Endodermal cell (in vitro differentiated cells): ENCODE data around the gene PAN3. TPM values are rescaled to one million over a fixed set of nuclear protein-coding genes. Genes with fewer than 3 reads are reported as not detected.

Source experiments
- DNase-seq: peaks from one replicate; pipeline ENCODE4 v3.0.0-alpha.2; 2017
- H3K27ac ChIP-seq: 2 replicates; pipeline ENCODE4 v1.5.1; 2013; ENCODE audit warnings: mild to moderate bottlenecking, low read depth, low read length, moderate library complexity
- H3K27me3 ChIP-seq: 2 replicates; pipeline ENCODE4 v1.6.1; 2013; ENCODE audit warnings: mild to moderate bottlenecking, low read length, moderate library complexity; ENCODE audit not compliant: insufficient read depth, control insufficient read depth, poor library complexity, severe bottlenecking
- H3K36me3 ChIP-seq: 2 replicates; pipeline ENCODE4 v1.7.0; 2013; ENCODE audit warnings: mild to moderate bottlenecking, low read length, moderate library complexity; ENCODE audit not compliant: control insufficient read depth, insufficient read depth
- H3K4me1 ChIP-seq: one replicate; pipeline ENCODE4 v1.7.0; 2013; ENCODE audit warnings: low read length; ENCODE audit not compliant: control insufficient read depth, insufficient read depth
- H3K4me3 ChIP-seq: 2 replicates; pipeline ENCODE4 v1.5.1; 2013; ENCODE audit warnings: mild to moderate bottlenecking, low read length, moderate library complexity
- H3K9ac ChIP-seq: 2 replicates; pipeline ENCODE4 v1.6.1; 2013; ENCODE audit warnings: mild to moderate bottlenecking, low read length, moderate library complexity; ENCODE audit not compliant: poor library complexity, severe bottlenecking; ENCODE audit errors: extremely low read depth
- H3K9me3 ChIP-seq: 2 replicates; pipeline ENCODE4 v1.6.1; 2013; ENCODE audit warnings: mild to moderate bottlenecking, low read length, moderate library complexity; ENCODE audit not compliant: control insufficient read depth
- H3K27ac Mint-ChIP-seq: 2 replicates; pipeline ENCODE4 v1.8.0; 2020; ENCODE audit warnings: mixed read lengths
- H3K27me3 Mint-ChIP-seq: 2 replicates; pipeline ENCODE4 v1.8.0; 2021; ENCODE audit warnings: mild to moderate bottlenecking, mixed read lengths; ENCODE audit not compliant: insufficient read depth
- H3K36me3 Mint-ChIP-seq: 2 replicates; pipeline ENCODE4 v1.8.0; 2020; ENCODE audit warnings: low read depth, mixed read lengths
- H3K4me1 Mint-ChIP-seq: 2 replicates; pipeline ENCODE4 v1.8.0; 2020; ENCODE audit warnings: mixed read lengths
- H3K4me3 Mint-ChIP-seq: 2 replicates; pipeline ENCODE4 v1.8.0; 2020; ENCODE audit warnings: mild to moderate bottlenecking, moderate library complexity, mixed read lengths
- H3K9me3 Mint-ChIP-seq: 2 replicates; pipeline ENCODE4 v1.8.0; 2020; ENCODE audit warnings: mild to moderate bottlenecking, mixed read lengths
- WGBS, 2 experiments: methylation state at CpG; one replicate each; pipeline versions ENCODE4 v1.1.5 to v1.1.7; 2013; ENCODE audit warnings: missing lambda C conversion rate in 2 of 2, mixed read lengths in 1 of 2; ENCODE audit not compliant: insufficient coverage in 1 of 2, insufficient read length in 1 of 2; 5-methylcytosine and 5-hydroxymethylcytosine counted together
- total RNA-seq, 2 donors: library from RNA; stranded (reverse); fragmentation: NEBNext Ultra II Directional in 1 of 2; extraction: Animal tissue kit (Norgen Biotek cat#: 25700) in 1 of 2; gene quantifications; 2 replicates in 1 of 2; 3 replicates in 1 of 2; pipeline ENCODE4 v1.2.1, GENCODE V29; 2021
- TF ChIP-seq, protein P1 (sequence below): fragments of 200-600 bp; sonication (generic); conservative IDR thresholded peaks from 2 replicates; pipeline ENCODE4 v1.5.0; 2021; ENCODE audit warnings: antibody characterized with exemption, mild to moderate bottlenecking

Gene PAN3
- total RNA-seq, 2 donors from 2014 or later, result 73.5 to 73.8 TPM

DNA sequence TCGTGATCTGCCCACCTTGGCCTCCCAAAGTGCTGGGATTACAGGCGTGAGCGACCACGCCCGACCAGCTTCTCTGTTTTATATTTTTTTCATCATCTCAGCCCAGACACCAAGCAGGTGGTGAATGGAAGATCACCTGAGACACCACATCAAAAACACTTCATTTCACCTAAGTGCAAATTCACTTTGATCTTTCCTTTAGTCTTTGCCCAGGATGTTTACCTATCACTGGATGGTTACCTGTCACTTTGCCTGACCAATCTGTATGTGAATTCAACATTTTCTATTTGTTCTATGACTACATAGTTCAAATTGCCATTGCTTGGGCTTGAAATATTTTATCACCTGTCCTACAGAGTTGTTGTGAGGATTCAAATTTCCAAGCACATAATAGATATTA lies 65.7 kb downstream of the PAN3 start:
- H3K27ac Mint-ChIP-seq, result no peak overlapping the region
- Histone ChIP-seq H3K9me3 (no peaks in the 10 kb centered on the region), H3K27ac (no peak overlapping the region), H3K4me1 (no peaks in the 10 kb centered on the region), H3K36me3 (peaks cover 70% of the 10 kb centered on the region), H3K4me3 (no peak overlapping the region), H3K27me3 (no peaks in the 10 kb centered on the region), H3K9ac (no peak overlapping the region)
- no peaks in the 10 kb centered on the region for H3K9me3 Mint-ChIP-seq
- 97 to 100% methylated on average over 4 to 5 of the region's 5 CpGs for WGBS, 2 experiments
- H3K4me3 Mint-ChIP-seq, result no peak overlapping the region
- H3K36me3 Mint-ChIP-seq, result peaks cover 60% of the 10 kb centered on the region
- TF ChIP-seq, protein P1, sequence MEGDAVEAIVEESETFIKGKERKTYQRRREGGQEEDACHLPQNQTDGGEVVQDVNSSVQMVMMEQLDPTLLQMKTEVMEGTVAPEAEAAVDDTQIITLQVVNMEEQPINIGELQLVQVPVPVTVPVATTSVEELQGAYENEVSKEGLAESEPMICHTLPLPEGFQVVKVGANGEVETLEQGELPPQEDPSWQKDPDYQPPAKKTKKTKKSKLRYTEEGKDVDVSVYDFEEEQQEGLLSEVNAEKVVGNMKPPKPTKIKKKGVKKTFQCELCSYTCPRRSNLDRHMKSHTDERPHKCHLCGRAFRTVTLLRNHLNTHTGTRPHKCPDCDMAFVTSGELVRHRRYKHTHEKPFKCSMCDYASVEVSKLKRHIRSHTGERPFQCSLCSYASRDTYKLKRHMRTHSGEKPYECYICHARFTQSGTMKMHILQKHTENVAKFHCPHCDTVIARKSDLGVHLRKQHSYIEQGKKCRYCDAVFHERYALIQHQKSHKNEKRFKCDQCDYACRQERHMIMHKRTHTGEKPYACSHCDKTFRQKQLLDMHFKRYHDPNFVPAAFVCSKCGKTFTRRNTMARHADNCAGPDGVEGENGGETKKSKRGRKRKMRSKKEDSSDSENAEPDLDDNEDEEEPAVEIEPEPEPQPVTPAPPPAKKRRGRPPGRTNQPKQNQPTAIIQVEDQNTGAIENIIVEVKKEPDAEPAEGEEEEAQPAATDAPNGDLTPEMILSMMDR, result no peak
- no peaks in the 10 kb centered on the region for H3K27me3 Mint-ChIP-seq
- H3K4me1 Mint-ChIP-seq, result no peaks in the 10 kb centered on the region
- no peak for DNase-seq

DNA sequence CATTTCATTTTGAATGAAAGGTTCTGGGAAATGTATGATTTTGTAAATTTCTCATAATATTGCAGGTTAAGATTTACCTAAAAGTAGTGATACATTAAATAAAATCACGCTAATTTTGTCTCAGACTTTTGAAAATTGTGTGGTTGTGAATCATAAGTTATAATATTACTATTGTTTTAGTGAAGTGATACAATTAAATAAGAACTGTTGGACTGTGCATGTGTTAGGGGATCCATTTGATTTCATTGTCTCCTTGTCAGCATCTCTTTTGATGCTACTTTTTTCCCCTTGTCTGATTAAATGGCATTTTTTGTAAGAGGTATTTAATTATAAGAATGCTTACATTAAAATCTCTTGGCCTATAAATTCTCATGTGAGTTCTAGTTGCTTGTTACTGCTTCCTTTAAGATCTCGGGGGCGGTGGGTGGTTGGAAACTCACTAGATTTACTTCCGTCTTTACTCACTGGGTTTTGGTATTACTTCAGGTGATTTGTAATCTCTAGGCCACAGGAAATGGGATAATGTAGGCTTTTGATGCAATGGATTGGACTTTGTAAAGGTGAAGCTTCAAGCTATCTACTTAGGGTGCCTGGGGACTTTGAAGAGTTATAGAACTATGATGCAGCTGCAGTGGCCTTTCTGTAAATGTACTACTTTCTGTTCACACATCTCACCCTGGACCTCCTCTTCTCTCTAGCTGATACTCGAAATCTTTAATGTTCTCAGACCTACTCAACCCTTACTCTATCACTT lies 66.5 kb downstream of the PAN3 start:
- Histone ChIP-seq H3K27ac (no peak overlapping the region), H3K36me3 (peaks cover 65% of the 10 kb centered on the region), H3K9ac (no peak overlapping the region), H3K4me3 (no peak overlapping the region), H3K4me1 (no peaks in the 10 kb centered on the region), H3K27me3 (no peaks in the 10 kb centered on the region), H3K9me3 (no peaks in the 10 kb centered on the region)
- no peak overlapping the region for H3K4me3 Mint-ChIP-seq
- H3K4me1 Mint-ChIP-seq, result no peaks in the 10 kb centered on the region
- TF ChIP-seq, protein P1, result no peak
- no peaks in the 10 kb centered on the region for H3K27me3 Mint-ChIP-seq
- H3K36me3 Mint-ChIP-seq, result peaks cover 60% of the 10 kb centered on the region
- no peak for DNase-seq
- 90 to 100% methylated on average over 2 to 5 of the region's 5 CpGs for WGBS, 2 experiments
- H3K9me3 Mint-ChIP-seq, result no peaks in the 10 kb centered on the region
- no peak overlapping the region for H3K27ac Mint-ChIP-seq

DNA sequence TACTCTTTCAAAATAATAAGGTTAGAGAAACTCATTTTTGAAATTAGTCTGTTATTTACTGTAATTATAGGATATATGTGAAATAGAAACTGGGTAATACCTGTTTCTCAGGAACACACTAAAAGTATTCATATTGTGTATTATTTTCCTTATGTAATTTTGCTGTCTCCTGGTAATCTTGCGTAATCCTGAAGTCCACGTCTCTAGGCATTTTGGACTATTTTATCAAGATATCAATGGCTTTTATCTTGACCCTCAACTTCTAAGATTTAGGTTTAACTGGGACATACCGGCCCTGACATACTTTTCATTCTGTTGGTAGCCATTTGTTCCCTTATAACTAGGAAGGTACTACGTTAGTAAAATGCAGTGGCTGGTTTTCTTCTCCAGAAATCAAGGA lies 80.3 kb downstream of the PAN3 start:
- peaks cover 53% of the 10 kb centered on the region for H3K36me3 ChIP-seq
- no peaks in the 10 kb centered on the region for H3K27me3 ChIP-seq
- H3K4me1 ChIP-seq, result no peaks in the 10 kb centered on the region
- no peaks in the 10 kb centered on the region for H3K27me3 Mint-ChIP-seq
- no peaks in the 10 kb centered on the region for H3K4me1 Mint-ChIP-seq
- no peak for DNase-seq
- H3K4me3 ChIP-seq, result no peak overlapping the region
- peaks cover 35% of the 10 kb centered on the region for H3K36me3 Mint-ChIP-seq
- no peak overlapping the region for H3K9ac ChIP-seq
- H3K9me3 ChIP-seq, result no peaks in the 10 kb centered on the region
- no peak overlapping the region for H3K27ac Mint-ChIP-seq
- 93 to 100% methylated on average over 4 of the region's 4 CpGs for WGBS, 2 experiments
- TF ChIP-seq, protein P1, result no peak
- no peak overlapping the region for H3K27ac ChIP-seq
- no peaks in the 10 kb centered on the region for H3K9me3 Mint-ChIP-seq
- H3K4me3 Mint-ChIP-seq, result no peak overlapping the region
